Muscle layer of duodenum (tissue), 2 donors: ENCODE results near the gene FSTL5.

Experiments
- H3K27ac ChIP-seq: one replicate; pipeline ENCODE4 v1.7.0; 2013; ENCODE audit warnings: mild to moderate bottlenecking, low read length
- H3K27me3 ChIP-seq: one replicate; pipeline ENCODE4 v1.7.0; 2013; ENCODE audit warnings: low read depth, mild to moderate bottlenecking, control low read depth, low read length
- H3K36me3 ChIP-seq, 2 donors: one replicate each; pipeline ENCODE4 v1.7.0; 2013; ENCODE audit warnings: low read length in 2 of 2, control low read depth in 1 of 2, mild to moderate bottlenecking in 1 of 2; ENCODE audit not compliant: insufficient read depth in 2 of 2, control insufficient read depth in 1 of 2
- H3K4me1 ChIP-seq, 2 donors: one replicate each; pipeline ENCODE4 v1.7.0; 2013; ENCODE audit warnings: low read length in 2 of 2, mild to moderate bottlenecking in 2 of 2, control low read depth in 1 of 2, moderate library complexity in 1 of 2; ENCODE audit not compliant: insufficient read depth in 2 of 2, control insufficient read depth in 1 of 2
- H3K4me3 ChIP-seq, 2 donors: one replicate each; pipeline ENCODE4 v1.7.0; 2013; ENCODE audit warnings: low read length in 2 of 2, low read depth in 1 of 2, mild to moderate bottlenecking in 1 of 2
- H3K9me3 ChIP-seq, 2 donors: one replicate each; pipeline ENCODE4 v1.7.0; 2013; ENCODE audit warnings: low read length in 2 of 2, control low read depth in 1 of 2, mild to moderate bottlenecking in 1 of 2; ENCODE audit not compliant: control insufficient read depth in 1 of 2
- donor health status: healthy.

Gene FSTL5

GRCh38 chr4:162011089-162011488 lies 152.7 kb downstream of the FSTL5 start:
- Histone ChIP-seq H3K4me3 (no peak overlapping the region), H3K9me3 (no peaks in the 10 kb centered on the region), H3K4me1 (no peaks in the 10 kb centered on the region), H3K27ac (no peak overlapping the region), H3K27me3 (no peaks in the 10 kb centered on the region), H3K36me3 (no peaks in the 10 kb centered on the region)

GRCh38 chr4:162010362-162010761 lies 153.4 kb downstream of the FSTL5 start:
- Histone ChIP-seq H3K4me1 (no peaks in the 10 kb centered on the region), H3K4me3 (no peak overlapping the region), H3K36me3 (no peaks in the 10 kb centered on the region), H3K9me3 (no peaks in the 10 kb centered on the region), H3K27ac (no peak overlapping the region), H3K27me3 (no peaks in the 10 kb centered on the region)

- Histone ChIP-seq H3K36me3 (no peaks in the 10 kb centered on the region), H3K27me3 (no peaks in the 10 kb centered on the region), H3K27ac (no peak overlapping the region), H3K4me1 (no peaks in the 10 kb centered on the region), H3K4me3 (no peak overlapping the region), H3K9me3 (no peaks in the 10 kb centered on the region)
Measured at GRCh38 chr4:161992317-161992716, 171.5 kb downstream of the FSTL5 start.

- no peaks in the 10 kb centered on the region for H3K4me1 ChIP-seq
- no peaks in the 10 kb centered on the region for H3K9me3 ChIP-seq
- no peaks in the 10 kb centered on the region for H3K36me3 ChIP-seq
- H3K27ac ChIP-seq = no peak overlapping the region
- no peak overlapping the region for H3K4me3 ChIP-seq
- no peaks in the 10 kb centered on the region for H3K27me3 ChIP-seq
Measured at GRCh38 chr4:161991811-161992210, 172.0 kb downstream of the FSTL5 start.

GRCh38 chr4:161990721-161991120 lies 173.1 kb downstream of the FSTL5 start:
- Histone ChIP-seq H3K27me3 (no peaks in the 10 kb centered on the region), H3K4me1 (no peaks in the 10 kb centered on the region), H3K9me3 (no peaks in the 10 kb centered on the region), H3K27ac (no peak overlapping the region), H3K4me3 (no peak overlapping the region), H3K36me3 (no peaks in the 10 kb centered on the region)

- no peaks in the 10 kb centered on the region for H3K4me1 ChIP-seq
- no peaks in the 10 kb centered on the region for H3K36me3 ChIP-seq
- no peak overlapping the region for H3K27ac ChIP-seq
- H3K27me3 ChIP-seq = no peaks in the 10 kb centered on the region
- H3K4me3 ChIP-seq = no peak overlapping the region
- H3K9me3 ChIP-seq = no peaks in the 10 kb centered on the region
Measured at GRCh38 chr4:161988946-161989345, 174.9 kb downstream of the FSTL5 start.

- Histone ChIP-seq H3K9me3 (no peaks in the 10 kb centered on the region), H3K4me3 (no peak overlapping the region)
Measured at GRCh38 chr4:161987611-161988010, 176.2 kb downstream of the FSTL5 start.

GRCh38 chr4:161952382-161952781 lies 211.4 kb downstream of the FSTL5 start:
- Histone ChIP-seq H3K27ac (no peak overlapping the region), H3K27me3 (no peaks in the 10 kb centered on the region), H3K9me3 (no peaks in the 10 kb centered on the region), H3K4me1 (no peaks in the 10 kb centered on the region), H3K4me3 (no peak overlapping the region), H3K36me3 (no peaks in the 10 kb centered on the region)

More at GRCh38 chr4:161987611-161988010, 176.2 kb downstream of the FSTL5 start:
- H3K27me3 ChIP-seq = no peaks in the 10 kb centered on the region
- H3K36me3 ChIP-seq = no peaks in the 10 kb centered on the region
- no peak overlapping the region for H3K27ac ChIP-seq
- no peaks in the 10 kb centered on the region for H3K4me1 ChIP-seq

- Histone ChIP-seq H3K36me3 (no peaks in the 10 kb centered on the region), H3K9me3 (no peaks in the 10 kb centered on the region), H3K27ac (no peak overlapping the region), H3K4me3 (no peak overlapping the region), H3K27me3 (no peaks in the 10 kb centered on the region), H3K4me1 (no peaks in the 10 kb centered on the region)
Measured at GRCh38 chr4:161949946-161950725, 213.7 kb downstream of the FSTL5 start.

- no peaks in the 10 kb centered on the region for H3K36me3 ChIP-seq
- no peaks in the 10 kb centered on the region for H3K27me3 ChIP-seq
- H3K27ac ChIP-seq = no peak overlapping the region
- H3K4me1 ChIP-seq = no peaks in the 10 kb centered on the region
- no peak overlapping the region for H3K4me3 ChIP-seq
- H3K9me3 ChIP-seq = no peaks in the 10 kb centered on the region
Measured at GRCh38 chr4:161948026-161948770, 215.6 kb downstream of the FSTL5 start.

- Histone ChIP-seq H3K36me3 (no peaks in the 10 kb centered on the region), H3K27ac (no peak overlapping the region), H3K4me1 (no peaks in the 10 kb centered on the region), H3K9me3 (peaks cover 0 to 3% of the 10 kb centered on the region in 2 donors), H3K4me3 (no peak overlapping the region), H3K27me3 (no peaks in the 10 kb centered on the region)
Measured at GRCh38 chr4:161937596-161937995, 226.2 kb downstream of the FSTL5 start.
